Parathyroid adenoma (tissue), 2 donors: ENCODE measurements around the gene ST6GALNAC3.

Experiments used
- H2AFZ ChIP-seq: fragments of 300-600 bp; sonication (generic); one replicate; pipeline ENCODE4 v1.7.0; 2017; ENCODE audit warnings: antibody characterized with exemption, mild to moderate bottlenecking
- H3K27ac ChIP-seq: fragments of 300-600 bp; sonication (generic); one replicate; pipeline ENCODE4 v1.7.0; 2017
- H3K27me3 ChIP-seq: fragments of 300-600 bp; sonication (generic); one replicate; pipeline ENCODE4 v1.7.0; 2017; ENCODE audit warnings: low read length; ENCODE audit not compliant: control insufficient read depth, insufficient read depth
- H3K36me3 ChIP-seq: fragments of 300-600 bp; sonication (generic); one replicate; pipeline ENCODE4 v1.7.0; 2017; ENCODE audit warnings: low read length; ENCODE audit not compliant: control insufficient read depth, insufficient read depth
- H3K4me1 ChIP-seq: fragments of 300-600 bp; sonication (generic); one replicate; pipeline ENCODE4 v1.7.0; 2017; ENCODE audit warnings: control low read depth
- H3K4me2 ChIP-seq: fragments of 300-600 bp; sonication (generic); one replicate; pipeline ENCODE4 v1.7.0; 2017; ENCODE audit warnings: low read length
- H3K4me3 ChIP-seq: fragments of 300-600 bp; sonication (generic); one replicate; pipeline ENCODE4 v1.7.0; 2017; ENCODE audit warnings: low read depth, low read length
- H3K79me2 ChIP-seq: fragments of 300-600 bp; sonication (generic); one replicate; pipeline ENCODE4 v1.7.0; 2017; ENCODE audit warnings: control low read depth
- H3K9ac ChIP-seq: fragments of 300-600 bp; sonication (generic); one replicate; pipeline ENCODE4 v1.7.0; 2017; ENCODE audit warnings: mild to moderate bottlenecking
- H3K9me3 ChIP-seq: fragments of 300-600 bp; sonication (generic); one replicate; pipeline ENCODE4 v1.7.0; 2017; ENCODE audit warnings: low read length; ENCODE audit not compliant: control insufficient read depth
- CTCF ChIP-seq: fragments of 300-600 bp; sonication (generic); IDR thresholded peaks from one replicate; pipeline ENCODE4 v1.7.0; 2017; ENCODE audit warnings: antibody characterized with exemption, mild to moderate bottlenecking
- donor health status: primary hyperparathyroidism.

ST6GALNAC3 gene

DNA sequence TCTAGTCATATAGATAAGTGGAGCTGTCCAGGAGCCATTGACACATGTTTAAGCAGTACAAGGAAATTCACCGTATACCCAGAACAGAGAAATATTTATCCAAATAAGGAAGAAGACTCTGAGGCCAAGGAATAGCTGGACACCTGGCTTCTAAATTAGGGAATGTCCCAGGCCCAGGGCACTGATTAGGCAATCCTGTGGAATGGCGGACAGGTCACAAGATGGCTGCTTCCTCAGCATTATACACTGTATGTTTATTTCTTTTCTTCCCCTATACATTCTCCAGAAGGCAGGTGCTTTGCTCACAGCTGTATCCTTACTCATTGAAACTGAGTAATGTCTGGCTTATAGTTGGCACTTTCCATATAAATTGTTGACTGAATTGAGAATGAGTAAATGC, 59.4 kb downstream of the ST6GALNAC3 start:
- Histone ChIP-seq H3K9ac (no peak overlapping the region), H3K4me1 (no peaks in the 10 kb centered on the region), H3K79me2 (no peaks in the 10 kb centered on the region), H3K27me3 (no peaks in the 10 kb centered on the region), H3K27ac (no peak overlapping the region), H3K9me3 (no peaks in the 10 kb centered on the region), H3K36me3 (no peaks in the 10 kb centered on the region), H3K4me3 (no peak overlapping the region), H3K4me2 (no peak overlapping the region), H2AFZ (no peak overlapping the region)
- TF ChIP-seq CTCF: no peak

DNA sequence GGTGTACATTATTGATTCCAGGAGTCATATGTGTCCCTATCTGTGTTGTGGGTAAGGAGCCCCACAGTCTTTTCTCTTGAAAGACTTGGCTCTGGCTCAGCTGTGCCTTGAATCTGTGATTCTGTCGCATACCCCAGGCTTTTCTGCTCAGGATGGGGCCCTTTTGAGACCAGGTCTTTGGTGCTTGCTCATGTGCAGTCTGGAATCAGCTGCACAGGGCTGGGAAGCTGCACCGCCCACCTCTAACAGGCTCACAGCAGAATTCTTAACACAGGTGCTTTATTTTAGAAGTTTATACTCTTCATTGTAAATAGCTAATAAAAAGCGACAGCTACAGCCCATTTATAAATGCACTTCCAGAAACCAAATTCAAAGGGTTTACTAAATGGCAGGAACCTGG, 61.3 kb downstream of the ST6GALNAC3 start:
- no peak overlapping the region for H3K9ac ChIP-seq
- no peaks in the 10 kb centered on the region for H3K79me2 ChIP-seq
- H3K4me3 ChIP-seq: no peak overlapping the region
- H3K4me2 ChIP-seq: no peak overlapping the region
- no peaks in the 10 kb centered on the region for H3K27me3 ChIP-seq
- no peaks in the 10 kb centered on the region for H3K9me3 ChIP-seq
- no peaks in the 10 kb centered on the region for H3K4me1 ChIP-seq
- no peak overlapping the region for H2AFZ ChIP-seq
- no peak overlapping the region for H3K27ac ChIP-seq
- H3K36me3 ChIP-seq: no peaks in the 10 kb centered on the region
- TF ChIP-seq CTCF: no peak

GRCh38 chr1:76136894-76137293, 62.3 kb downstream of the ST6GALNAC3 start:
- Histone ChIP-seq H3K27ac (no peak overlapping the region), H3K4me1 (no peaks in the 10 kb centered on the region), H3K9ac (no peak overlapping the region), H3K4me3 (no peak overlapping the region), H3K4me2 (no peak overlapping the region), H3K27me3 (no peaks in the 10 kb centered on the region), H3K9me3 (no peaks in the 10 kb centered on the region), H3K36me3 (no peaks in the 10 kb centered on the region), H2AFZ (no peak overlapping the region), H3K79me2 (no peaks in the 10 kb centered on the region)
- no peak for TF ChIP-seq CTCF

DNA sequence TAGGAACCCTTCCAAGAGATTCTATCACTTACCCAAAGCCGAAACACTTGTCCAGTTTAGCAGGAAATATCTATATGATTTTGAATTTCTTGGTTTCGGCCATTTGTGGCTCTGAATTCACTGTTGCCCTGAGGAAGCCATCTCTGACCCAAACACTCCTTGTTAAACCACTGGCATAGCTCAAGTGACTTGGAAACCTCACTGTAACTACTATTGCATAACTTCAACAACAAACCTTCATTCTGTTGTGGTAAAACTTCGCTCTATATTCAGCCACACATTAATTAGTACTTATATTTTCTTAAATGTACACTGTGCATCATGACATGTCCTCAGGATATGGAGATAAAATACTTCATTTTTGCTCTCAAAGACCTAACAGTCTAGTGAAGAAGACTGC, 63.2 kb downstream of the ST6GALNAC3 start:
- Histone ChIP-seq H3K9me3 (no peaks in the 10 kb centered on the region), H3K36me3 (no peaks in the 10 kb centered on the region), H3K79me2 (no peaks in the 10 kb centered on the region), H3K27ac (peak overlapping the region; percentile 63), H2AFZ (no peak overlapping the region), H3K4me3 (no peak overlapping the region), H3K27me3 (no peaks in the 10 kb centered on the region), H3K4me1 (no peaks in the 10 kb centered on the region), H3K9ac (no peak overlapping the region), H3K4me2 (no peak overlapping the region)
- no peak for TF ChIP-seq CTCF

DNA sequence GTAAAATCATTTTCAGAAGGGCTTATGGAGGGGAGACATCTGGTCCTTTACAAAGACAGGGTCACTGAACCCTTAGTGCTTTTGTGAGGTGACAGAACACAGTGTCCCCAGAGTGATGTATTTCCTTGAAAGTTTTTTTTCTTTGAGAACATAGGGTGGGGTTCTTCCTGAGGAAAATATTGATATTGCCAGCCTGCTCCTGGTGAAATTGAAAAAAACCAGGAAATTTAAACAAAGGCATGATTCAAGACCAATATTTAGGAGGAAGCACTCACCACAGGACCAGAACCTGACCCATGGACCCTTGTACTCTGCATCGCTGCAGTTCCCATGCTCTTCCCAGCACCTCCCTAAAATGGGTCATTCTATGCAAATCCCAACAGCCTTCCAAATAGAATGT, 63.7 kb downstream of the ST6GALNAC3 start:
- TF ChIP-seq CTCF: no peak
- H3K4me1 ChIP-seq: no peaks in the 10 kb centered on the region
- peak overlapping the region; percentile 63 for H3K27ac ChIP-seq

More for the DNA sequence above, 63.7 kb downstream of the ST6GALNAC3 start:
- no peaks in the 10 kb centered on the region for H3K36me3 ChIP-seq
- H3K27me3 ChIP-seq: no peaks in the 10 kb centered on the region
- H3K4me3 ChIP-seq: no peak overlapping the region
- H3K79me2 ChIP-seq: no peaks in the 10 kb centered on the region
- no peak overlapping the region for H3K4me2 ChIP-seq
- no peaks in the 10 kb centered on the region for H3K9me3 ChIP-seq
- H2AFZ ChIP-seq: no peak overlapping the region
- H3K9ac ChIP-seq: no peak overlapping the region
